ENCODE measurements around the gene NDUFA11. TPM values are rescaled to one million over a fixed set of nuclear protein-coding genes. Genes with fewer than 3 reads are reported as not detected.
"Not testable (repeated sequence)": the region's sequence is repeated elsewhere in the genome, so short reads cannot be mapped to it uniquely, and the experiment has no call there.

The NDUFA11 gene
- total RNA-seq, 2 experiments from 2014 or later = 225 to 228 TPM

DNA sequence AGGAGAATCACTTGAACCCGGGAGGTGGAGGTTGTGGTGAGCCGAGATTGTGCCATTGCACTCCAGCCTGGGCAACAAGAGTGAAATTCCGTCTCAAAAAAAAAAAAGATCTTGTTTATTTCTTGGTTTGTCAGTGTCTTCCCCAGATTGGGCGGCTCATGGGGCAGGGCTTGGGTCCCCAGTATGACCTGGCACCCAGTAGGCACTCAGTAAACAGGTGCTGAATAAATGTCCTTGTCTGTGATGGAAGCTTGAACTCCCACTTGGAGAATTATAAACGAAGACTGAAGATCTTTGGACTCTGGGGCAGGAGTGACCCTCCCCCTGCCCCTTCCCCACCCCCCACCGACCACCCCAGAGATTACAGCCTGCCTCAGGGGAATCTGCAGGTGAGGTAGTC, 23.4 kb downstream of the NDUFA11 start:
- Mint-ChIP-seq H3K27me3 (ENCODE audit: low read depth) (peaks cover 5% of the 10 kb centered on the region), H3K36me3 (ENCODE audit: low read depth) (no peaks in the 10 kb centered on the region), H3K4me3 (no peak overlapping the region), H3K4me1 (ENCODE audit: low read depth) (peaks cover 1% of the 10 kb centered on the region), H3K27ac (no peak overlapping the region), H3K9me3 (ENCODE audit: insufficient read depth) (no peaks in the 10 kb centered on the region)
- ATAC-seq (no peak), DNase-seq (no peak)
- ChIA-PET CTCF (no interaction called here), POLR2A (no interaction called here)

- Mint-ChIP-seq H3K4me3 (no peak overlapping the region), H3K36me3 (ENCODE audit: low read depth) (no peaks in the 10 kb centered on the region), H3K27me3 (ENCODE audit: low read depth) (peaks cover 5% of the 10 kb centered on the region), H3K27ac (no peak overlapping the region), H3K9me3 (ENCODE audit: insufficient read depth) (no peaks in the 10 kb centered on the region), H3K4me1 (ENCODE audit: low read depth) (peaks cover 3% of the 10 kb centered on the region)
- ATAC-seq (no peak), DNase-seq (no peak)
- ChIA-PET CTCF (no interaction called here), POLR2A (no interaction called here)
These were observed 25.7 kb downstream of the NDUFA11 start for GRCh38 chr19:5877882-5878281.

GRCh38 chr19:5877427-5877826, 26.2 kb downstream of the NDUFA11 start:
- no peak for ATAC-seq
- Mint-ChIP-seq H3K27ac (no peak overlapping the region), H3K36me3 (ENCODE audit: low read depth) (no peaks in the 10 kb centered on the region), H3K9me3 (ENCODE audit: insufficient read depth) (no peaks in the 10 kb centered on the region), H3K27me3 (ENCODE audit: low read depth) (peaks cover 3% of the 10 kb centered on the region), H3K4me3 (no peak overlapping the region), H3K4me1 (ENCODE audit: low read depth) (peaks cover 3% of the 10 kb centered on the region)
- CTCF ChIA-PET = no interaction called here
- POLR2A ChIA-PET = no interaction called here
- no peak for DNase-seq

GRCh38 chr19:5874496-5874895, 29.1 kb downstream of the NDUFA11 start:
- H3K9me3 Mint-ChIP-seq (ENCODE audit: insufficient read depth); H3K36me3 Mint-ChIP-seq (ENCODE audit: low read depth); CTCF ChIA-PET; H3K27ac Mint-ChIP-seq; H3K4me1 Mint-ChIP-seq (ENCODE audit: low read depth); ATAC-seq; DNase-seq; H3K4me3 Mint-ChIP-seq; H3K27me3 Mint-ChIP-seq (ENCODE audit: low read depth): not testable (repeated sequence)
- POLR2A ChIA-PET = interaction anchor here (0.6 kb wide), 1 partner anchor 898 kb away, joined by 4 read pairs; no protein-coding TSS in a partner anchor

GRCh38 chr19:5873617-5874199, 29.9 kb downstream of the NDUFA11 start:
- peaks cover 3% of the 10 kb centered on the region for H3K4me1 Mint-ChIP-seq (ENCODE audit: low read depth)
- H3K27me3 Mint-ChIP-seq (ENCODE audit: low read depth) = no peaks in the 10 kb centered on the region
- H3K4me3 Mint-ChIP-seq = no peak overlapping the region
- ChIA-PET CTCF (no interaction called here), POLR2A (no interaction called here)
- DNase-seq (no peak), ATAC-seq (no peak)
- H3K9me3 Mint-ChIP-seq (ENCODE audit: insufficient read depth) = no peaks in the 10 kb centered on the region
- H3K27ac Mint-ChIP-seq = no peak overlapping the region
- H3K36me3 Mint-ChIP-seq (ENCODE audit: low read depth) = no peaks in the 10 kb centered on the region

DNA sequence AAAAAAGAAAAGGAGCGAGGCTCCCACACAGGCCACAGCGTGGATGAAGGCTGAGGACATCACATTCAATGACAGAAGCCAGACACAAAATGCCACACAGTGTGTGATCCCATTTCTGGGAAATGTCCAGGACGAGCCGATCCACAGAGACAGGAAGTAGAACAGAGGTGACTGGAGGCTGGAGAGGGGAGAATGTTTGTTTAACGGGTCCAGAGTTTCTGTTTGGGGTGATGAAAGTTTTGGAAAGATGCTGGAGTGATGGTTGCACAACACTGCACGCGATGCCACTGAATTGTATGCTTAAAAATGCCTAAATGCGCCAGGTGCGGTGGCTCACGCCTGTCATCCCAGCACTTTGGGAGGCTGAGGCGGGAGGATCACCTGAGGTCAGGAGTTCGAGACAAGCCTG, 32.6 kb downstream of the NDUFA11 start:
- ChIA-PET CTCF (no interaction called here), POLR2A (no interaction called here)
- Mint-ChIP-seq H3K4me1 (ENCODE audit: low read depth) (peaks cover 3% of the 10 kb centered on the region), H3K36me3 (ENCODE audit: low read depth) (no peaks in the 10 kb centered on the region), H3K27ac (no peak overlapping the region), H3K27me3 (ENCODE audit: low read depth) (no peaks in the 10 kb centered on the region), H3K9me3 (ENCODE audit: insufficient read depth) (no peaks in the 10 kb centered on the region), H3K4me3 (no peak overlapping the region)
- DNase-seq (no peak), ATAC-seq (no peak)

DNA sequence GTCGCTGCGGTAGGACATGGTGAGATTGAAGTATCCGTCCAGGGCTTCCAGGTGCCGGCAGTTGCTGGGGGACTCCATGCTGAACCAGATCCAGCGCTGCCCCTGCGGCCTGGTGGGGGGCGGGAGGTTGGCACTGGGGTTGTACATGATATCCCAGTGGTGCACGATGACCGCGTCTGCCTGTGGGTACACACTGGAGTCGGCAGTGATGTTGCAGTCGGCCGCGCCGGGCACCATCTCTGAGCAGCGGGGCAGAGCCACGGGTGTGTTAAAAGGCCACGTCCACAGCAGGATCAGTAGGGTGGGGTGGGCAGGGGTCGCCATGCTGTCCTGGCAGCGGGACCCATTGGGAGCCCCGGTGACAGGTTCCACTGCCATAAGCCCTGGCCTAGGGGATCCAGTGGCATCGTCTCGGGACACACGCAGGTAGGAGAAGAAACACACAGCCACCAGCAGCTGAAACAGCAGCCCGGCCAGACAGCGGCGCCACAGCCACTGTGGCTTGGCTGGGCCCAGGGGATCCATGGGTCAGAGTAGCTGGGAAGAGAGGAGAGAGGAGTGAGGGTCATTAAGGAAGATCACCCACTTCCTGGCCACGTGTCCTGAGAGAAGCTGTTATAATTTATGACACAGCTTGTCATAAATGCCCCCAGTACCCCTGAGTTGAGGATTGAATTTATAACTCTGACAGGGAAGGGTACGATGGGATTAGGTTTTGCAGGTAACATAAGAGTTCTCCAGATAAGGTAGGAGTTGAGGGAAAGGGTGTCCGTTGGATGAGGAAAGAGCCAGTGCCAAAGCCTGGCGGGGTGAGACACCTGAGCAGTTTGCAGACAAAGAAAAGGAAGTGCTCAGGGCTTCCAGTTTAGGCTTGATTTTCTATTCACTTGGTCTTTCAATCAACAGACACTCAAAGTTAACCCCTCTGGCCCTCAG, 36.1 kb downstream of the NDUFA11 start:
- ATAC-seq (no peak), DNase-seq (no peak)
- H3K9me3 Mint-ChIP-seq (ENCODE audit: insufficient read depth) = no peaks in the 10 kb centered on the region
- ChIA-PET POLR2A (no interaction called here), CTCF (no interaction called here)
- H3K4me1 Mint-ChIP-seq (ENCODE audit: low read depth) = no peaks in the 10 kb centered on the region
- no peak overlapping the region for H3K4me3 Mint-ChIP-seq
- H3K36me3 Mint-ChIP-seq (ENCODE audit: low read depth) = no peaks in the 10 kb centered on the region
- no peaks in the 10 kb centered on the region for H3K27me3 Mint-ChIP-seq (ENCODE audit: low read depth)
- no peak overlapping the region for H3K27ac Mint-ChIP-seq

DNA sequence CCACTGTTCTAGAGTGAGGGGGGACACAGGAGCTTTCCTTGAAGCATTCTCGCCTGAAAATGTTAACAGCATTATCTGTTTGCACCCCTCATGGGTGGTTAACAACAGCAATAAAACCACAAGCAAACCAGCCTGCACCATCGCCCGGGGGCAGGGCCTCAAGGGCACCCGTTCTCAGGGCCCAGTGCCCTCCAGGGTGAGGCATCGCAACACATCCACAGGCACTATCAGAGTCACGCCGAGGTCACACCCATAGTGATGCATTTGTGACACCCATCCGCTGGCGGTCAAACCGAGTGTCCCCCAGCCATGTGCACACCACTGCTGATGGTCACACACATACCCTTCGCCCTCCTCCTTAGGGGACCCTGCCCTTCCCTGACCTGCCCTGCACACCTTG, 37.8 kb downstream of the NDUFA11 start:
- Mint-ChIP-seq H3K36me3 (ENCODE audit: low read depth) (no peaks in the 10 kb centered on the region), H3K9me3 (ENCODE audit: insufficient read depth) (no peaks in the 10 kb centered on the region), H3K27ac (no peak overlapping the region), H3K4me1 (ENCODE audit: low read depth) (no peaks in the 10 kb centered on the region), H3K4me3 (no peak overlapping the region), H3K27me3 (ENCODE audit: low read depth) (no peaks in the 10 kb centered on the region)
- no peak for ATAC-seq
- POLR2A ChIA-PET = no interaction called here
- CTCF ChIA-PET = no interaction called here
- no peak for DNase-seq

GRCh38 chr19:5864725-5865486, 38.7 kb downstream of the NDUFA11 start:
- no peaks in the 10 kb centered on the region for H3K36me3 Mint-ChIP-seq (ENCODE audit: low read depth)
- H3K4me3 Mint-ChIP-seq = no peak overlapping the region
- DNase-seq (no peak), ATAC-seq (no peak)
- POLR2A ChIA-PET = interaction anchor here (0.6 kb wide), 1 partner anchor 1243 kb away, joined by 4 read pairs; no protein-coding TSS in a partner anchor
- no peak overlapping the region for H3K27ac Mint-ChIP-seq
- H3K4me1 Mint-ChIP-seq (ENCODE audit: low read depth) = no peaks in the 10 kb centered on the region
- CTCF ChIA-PET = no interaction called here
- H3K9me3 Mint-ChIP-seq (ENCODE audit: insufficient read depth) = no peaks in the 10 kb centered on the region
- no peaks in the 10 kb centered on the region for H3K27me3 Mint-ChIP-seq (ENCODE audit: low read depth)

DNA sequence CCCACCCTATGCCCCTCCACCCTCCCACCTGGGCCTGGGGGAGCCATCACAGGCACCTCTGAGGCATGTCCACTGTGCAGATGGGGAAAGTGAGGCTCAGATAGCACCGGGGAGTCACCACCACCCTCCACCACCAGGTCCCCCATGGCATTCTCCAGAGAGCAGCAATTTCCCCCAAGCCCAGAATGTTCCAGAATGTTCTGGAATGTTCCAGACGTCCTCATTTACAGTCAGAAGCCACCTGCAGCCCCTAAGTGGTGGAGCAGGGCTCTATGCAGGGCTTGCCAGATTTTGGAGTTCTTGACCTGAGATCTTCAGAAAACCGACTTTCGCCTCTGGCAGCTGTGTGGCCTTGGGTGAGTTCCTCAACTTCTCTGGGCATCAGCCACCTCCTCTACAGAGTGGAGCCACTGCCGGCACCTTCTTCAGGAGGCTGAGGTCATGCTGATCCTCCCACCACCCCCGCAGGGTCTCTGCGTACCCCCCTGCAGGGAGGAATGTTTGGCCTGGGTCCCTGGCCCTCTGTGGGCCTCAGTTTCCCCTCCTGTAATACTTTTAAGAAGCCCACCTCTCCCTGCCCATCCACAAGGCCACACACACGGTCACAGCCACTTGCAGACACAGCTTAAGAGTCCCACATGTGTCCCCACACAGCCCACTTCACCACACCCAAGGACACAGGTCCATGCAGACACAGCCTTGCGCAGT, 39.4 kb downstream of the NDUFA11 start:
- CTCF ChIA-PET = no interaction called here

GRCh38 chr19:5863030-5863665, 40.4 kb downstream of the NDUFA11 start:
- ATAC-seq (no peak), DNase-seq (no peak)
- CTCF ChIA-PET = no interaction called here
- Mint-ChIP-seq H3K27me3 (ENCODE audit: low read depth) (no peaks in the 10 kb centered on the region), H3K27ac (no peak overlapping the region), H3K36me3 (ENCODE audit: low read depth) (no peaks in the 10 kb centered on the region), H3K4me3 (no peak overlapping the region), H3K4me1 (ENCODE audit: low read depth) (no peaks in the 10 kb centered on the region), H3K9me3 (ENCODE audit: insufficient read depth) (no peaks in the 10 kb centered on the region)
- POLR2A ChIA-PET = no interaction called here

More for the DNA sequence above, 39.4 kb downstream of the NDUFA11 start:
- DNase-seq (no peak), ATAC-seq (no peak)
- no peaks in the 10 kb centered on the region for H3K9me3 Mint-ChIP-seq (ENCODE audit: insufficient read depth)
- no peak overlapping the region for H3K4me3 Mint-ChIP-seq
- H3K27me3 Mint-ChIP-seq (ENCODE audit: low read depth) = no peaks in the 10 kb centered on the region
- no peaks in the 10 kb centered on the region for H3K4me1 Mint-ChIP-seq (ENCODE audit: low read depth)
- H3K36me3 Mint-ChIP-seq (ENCODE audit: low read depth) = no peaks in the 10 kb centered on the region
- POLR2A ChIA-PET = interaction anchor here (0.6 kb wide), 1 partner anchor 1242 kb away, joined by 4 read pairs; no protein-coding TSS in a partner anchor
- H3K27ac Mint-ChIP-seq = no peak overlapping the region

Data from activated CD8-positive, alpha-beta T cell treated with anti-CD3 and anti-CD28 coated beads, Interleukin-2, amount 10 ng/mL, durations not matched to agents 7 days and 5 days (primary cell).